HG02763 (cell line): ENCODE measurements around the gene NFKBIE.

ENCODE experiments used
- ATAC-seq: cut with Tn5 transposase; IDR thresholded peaks from one replicate; pipeline ENCODE4 v1.9.1; 2021; ENCODE audit warnings: mild to moderate bottlenecking, moderate library complexity; ENCODE audit not compliant: unreplicated experiment

NFKBIE gene

GRCh38 chr6:44298055-44298803 is 32.9 kb upstream of the NFKBIE start:
- no peak for ATAC-seq

- no peak for ATAC-seq
Measured at GRCh38 chr6:44297063-44298038, 32.0 kb upstream of the NFKBIE start.

GRCh38 chr6:44294832-44295791 is 29.8 kb upstream of the NFKBIE start:
- ATAC-seq, result no peak

- ATAC-seq, result no peak
Measured at GRCh38 chr6:44292661-44293365, 27.5 kb upstream of the NFKBIE start.

- ATAC-seq, result no peak
Measured at GRCh38 chr6:44291841-44292240, 26.5 kb upstream of the NFKBIE start.

GRCh38 chr6:44289726-44290260 is 24.4 kb upstream of the NFKBIE start:
- ATAC-seq, result no peak

GRCh38 chr6:44286747-44287146 is 21.4 kb upstream of the NFKBIE start:
- ATAC-seq, result no peak

GRCh38 chr6:44286285-44286565 is 20.9 kb upstream of the NFKBIE start:
- ATAC-seq, result no peak

- ATAC-seq, result no peak
Measured at GRCh38 chr6:44285552-44286284, 20.4 kb upstream of the NFKBIE start.

- ATAC-seq, result no peak
Measured at GRCh38 chr6:44284867-44285266, 19.5 kb upstream of the NFKBIE start.

GRCh38 chr6:44284121-44284520 is 18.8 kb upstream of the NFKBIE start:
- ATAC-seq, result no peak

GRCh38 chr6:44278774-44279697 is 13.7 kb upstream of the NFKBIE start:
- ATAC-seq, result no peak

- ATAC-seq, result no peak
Measured at GRCh38 chr6:44278315-44278714, 13.0 kb upstream of the NFKBIE start.

- no peak for ATAC-seq
Measured at GRCh38 chr6:44277763-44278162, 12.4 kb upstream of the NFKBIE start.

- ATAC-seq, result no peak
Measured at GRCh38 chr6:44276667-44277640, 11.6 kb upstream of the NFKBIE start.

- ATAC-seq, result no peak
Measured at GRCh38 chr6:44275749-44276648, 10.6 kb upstream of the NFKBIE start.
